ENCODE measurements around the gene NHLRC2.

DNA sequence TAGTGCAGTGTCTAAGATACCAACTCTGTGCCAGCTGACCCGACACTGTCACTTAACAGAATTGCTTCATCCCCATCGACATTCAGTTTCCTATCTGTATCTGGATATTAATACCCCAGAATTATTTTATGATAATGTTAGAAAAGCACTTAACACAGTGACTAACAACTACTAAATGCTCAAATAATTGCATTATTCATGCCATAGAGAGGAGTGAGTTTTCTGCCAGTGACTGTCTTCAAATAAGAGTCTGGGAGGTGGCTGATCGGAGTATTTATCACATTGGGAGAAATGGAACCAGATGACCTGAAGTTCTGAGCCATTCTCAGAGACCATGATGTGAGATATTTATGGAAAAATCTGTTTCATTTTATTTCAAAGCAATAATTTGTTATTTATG, 65.7 kb downstream of the NHLRC2 start:
- TF ChIP-seq, protein P1, sequence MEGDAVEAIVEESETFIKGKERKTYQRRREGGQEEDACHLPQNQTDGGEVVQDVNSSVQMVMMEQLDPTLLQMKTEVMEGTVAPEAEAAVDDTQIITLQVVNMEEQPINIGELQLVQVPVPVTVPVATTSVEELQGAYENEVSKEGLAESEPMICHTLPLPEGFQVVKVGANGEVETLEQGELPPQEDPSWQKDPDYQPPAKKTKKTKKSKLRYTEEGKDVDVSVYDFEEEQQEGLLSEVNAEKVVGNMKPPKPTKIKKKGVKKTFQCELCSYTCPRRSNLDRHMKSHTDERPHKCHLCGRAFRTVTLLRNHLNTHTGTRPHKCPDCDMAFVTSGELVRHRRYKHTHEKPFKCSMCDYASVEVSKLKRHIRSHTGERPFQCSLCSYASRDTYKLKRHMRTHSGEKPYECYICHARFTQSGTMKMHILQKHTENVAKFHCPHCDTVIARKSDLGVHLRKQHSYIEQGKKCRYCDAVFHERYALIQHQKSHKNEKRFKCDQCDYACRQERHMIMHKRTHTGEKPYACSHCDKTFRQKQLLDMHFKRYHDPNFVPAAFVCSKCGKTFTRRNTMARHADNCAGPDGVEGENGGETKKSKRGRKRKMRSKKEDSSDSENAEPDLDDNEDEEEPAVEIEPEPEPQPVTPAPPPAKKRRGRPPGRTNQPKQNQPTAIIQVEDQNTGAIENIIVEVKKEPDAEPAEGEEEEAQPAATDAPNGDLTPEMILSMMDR (IDR thresholded peaks at IDR 0.05) = no peak
- TF ChIP-seq EZH2 (IDR thresholded peaks at IDR 0.05; ENCODE audit: borderline replicate concordance, insufficient read depth, low read depth, low read length, poor library complexity, severe bottlenecking) = no peak

All from B cell (primary cell).